HG03521 (cell line): ENCODE results near the gene KDM4B.
"Not testable (repeated sequence)": the region's sequence is repeated elsewhere in the genome, so short reads cannot be mapped to it uniquely, and the experiment has no call there.

Source experiments
- ATAC-seq: cut with Tn5 transposase; IDR thresholded peaks from one replicate; pipeline ENCODE4 v1.9.1; 2021; ENCODE audit warnings: mild to moderate bottlenecking, moderate library complexity; ENCODE audit not compliant: unreplicated experiment

The KDM4B gene

GRCh38 chr19:4967738-4968461 lies 1.0 kb upstream of the KDM4B start:
- no peak for ATAC-seq

- ATAC-seq = no peak
Observed at GRCh38 chr19:4969292-4969771, 419 bp downstream of the KDM4B start.

GRCh38 chr19:4969772-4970531 lies 1.0 kb downstream of the KDM4B start:
- no peak for ATAC-seq

- no peak for ATAC-seq
Observed at GRCh38 chr19:4970558-4971423, 1.9 kb downstream of the KDM4B start.

GRCh38 chr19:4971424-4971793 lies 2.5 kb downstream of the KDM4B start:
- no peak for ATAC-seq

GRCh38 chr19:4971816-4972495 lies 3.0 kb downstream of the KDM4B start:
- ATAC-seq = no peak

- ATAC-seq = no peak
Observed at GRCh38 chr19:4972509-4973230, 3.8 kb downstream of the KDM4B start.

GRCh38 chr19:4974880-4975469 lies 6.1 kb downstream of the KDM4B start:
- no peak for ATAC-seq

GRCh38 chr19:4975601-4976000 lies 6.7 kb downstream of the KDM4B start:
- ATAC-seq = not testable (repeated sequence)

- ATAC-seq = no peak
Observed at GRCh38 chr19:4976401-4977298, 7.7 kb downstream of the KDM4B start.

GRCh38 chr19:4977299-4978174 lies 8.6 kb downstream of the KDM4B start:
- no peak for ATAC-seq

GRCh38 chr19:4979211-4979807 lies 10.4 kb downstream of the KDM4B start:
- ATAC-seq = no peak

- no peak for ATAC-seq
Observed at GRCh38 chr19:4980067-4980466, 11.2 kb downstream of the KDM4B start.

GRCh38 chr19:4980838-4981680 lies 12.1 kb downstream of the KDM4B start:
- ATAC-seq = no peak

GRCh38 chr19:4981681-4981958 lies 12.7 kb downstream of the KDM4B start:
- no peak for ATAC-seq

- ATAC-seq = no peak
Observed at GRCh38 chr19:4983346-4984105, 14.6 kb downstream of the KDM4B start.
